Progenitor cell of endocrine pancreas (in vitro differentiated cells): ENCODE results near the gene PDE7B. TPM values are rescaled to one million over a fixed set of nuclear protein-coding genes. Genes with fewer than 3 reads are reported as not detected.

Source experiments
- DNase-seq: peaks from one replicate; pipeline ENCODE4 v3.0.0; 2021; ENCODE audit warnings: low spot score; ENCODE audit not compliant: unreplicated experiment
- H3K27ac Mint-ChIP-seq: 2 replicates; pipeline ENCODE4 v1.8.0; 2021; ENCODE audit warnings: mild to moderate bottlenecking, moderate library complexity, mixed read lengths
- H3K27me3 Mint-ChIP-seq: 2 replicates; pipeline ENCODE4 v1.8.0; 2021; ENCODE audit warnings: mixed read lengths
- H3K36me3 Mint-ChIP-seq: 2 replicates; pipeline ENCODE4 v1.8.0; 2022; ENCODE audit warnings: mixed read lengths; ENCODE audit not compliant: insufficient read depth
- H3K4me1 Mint-ChIP-seq: 2 replicates; pipeline ENCODE4 v1.8.0; 2021; ENCODE audit warnings: low read depth, mixed read lengths
- H3K4me3 Mint-ChIP-seq: 2 replicates; pipeline ENCODE4 v1.8.0; 2021; ENCODE audit warnings: low read depth, mild to moderate bottlenecking, moderate library complexity, mixed read lengths
- H3K9me3 Mint-ChIP-seq: 2 replicates; pipeline ENCODE4 v1.8.0; 2021; ENCODE audit warnings: low read depth, mixed read lengths
- CTCF ChIP-seq: fragments of 200-600 bp; sonication (generic); IDR thresholded peaks from one replicate; pipeline ENCODE4 v1.5.0; 2021; ENCODE audit warnings: antibody characterized with exemption, mild to moderate bottlenecking; ENCODE audit not compliant: unreplicated experiment
- total RNA-seq: library from RNA; stranded (reverse); gene quantifications from 2 replicates; pipeline ENCODE4 v1.2.1, GENCODE V29; 2021

Gene PDE7B
- total RNA-seq, 1 donor from 2014 or later = 0.07 TPM

GRCh38 chr6:135890876-135891275 lies 39.4 kb downstream of the PDE7B start:
- H3K9me3 Mint-ChIP-seq = no peaks in the 10 kb centered on the region
- H3K4me3 Mint-ChIP-seq = no peak overlapping the region
- peaks cover 2% of the 10 kb centered on the region for H3K4me1 Mint-ChIP-seq

GRCh38 chr6:135891710-135892109 lies 40.2 kb downstream of the PDE7B start:
- Mint-ChIP-seq H3K4me1 (peaks cover 2% of the 10 kb centered on the region), H3K4me3 (no peak overlapping the region)

More at GRCh38 chr6:135890876-135891275, 39.4 kb downstream of the PDE7B start:
- Mint-ChIP-seq H3K27ac (no peak overlapping the region), H3K27me3 (no peaks in the 10 kb centered on the region), H3K36me3 (no peaks in the 10 kb centered on the region)
- TF ChIP-seq CTCF = no peak
- DNase-seq = no peak

GRCh38 chr6:135895231-135895911 lies 43.9 kb downstream of the PDE7B start:
- TF ChIP-seq CTCF = no peak
- Mint-ChIP-seq H3K4me3 (no peak overlapping the region), H3K9me3 (no peaks in the 10 kb centered on the region), H3K27ac (no peak overlapping the region), H3K27me3 (no peaks in the 10 kb centered on the region), H3K4me1 (no peaks in the 10 kb centered on the region), H3K36me3 (no peaks in the 10 kb centered on the region)
- no peak for DNase-seq

More at GRCh38 chr6:135891710-135892109, 40.2 kb downstream of the PDE7B start:
- H3K27ac Mint-ChIP-seq = no peak overlapping the region
- H3K27me3 Mint-ChIP-seq = no peaks in the 10 kb centered on the region
- no peaks in the 10 kb centered on the region for H3K36me3 Mint-ChIP-seq
- DNase-seq = no peak
- no peak for TF ChIP-seq CTCF
- H3K9me3 Mint-ChIP-seq = no peaks in the 10 kb centered on the region

- Mint-ChIP-seq H3K9me3 (no peaks in the 10 kb centered on the region), H3K4me3 (no peak overlapping the region), H3K27ac (no peak overlapping the region), H3K4me1 (peaks cover 2% of the 10 kb centered on the region), H3K36me3 (no peaks in the 10 kb centered on the region), H3K27me3 (no peaks in the 10 kb centered on the region)
- no peak for TF ChIP-seq CTCF
- no peak for DNase-seq
Measured at GRCh38 chr6:135897087-135897486, 45.6 kb downstream of the PDE7B start.

- H3K27ac Mint-ChIP-seq = no peak overlapping the region
- no peaks in the 10 kb centered on the region for H3K9me3 Mint-ChIP-seq
- peaks cover 19% of the 10 kb centered on the region for H3K4me1 Mint-ChIP-seq
- no peaks in the 10 kb centered on the region for H3K27me3 Mint-ChIP-seq
- no peak overlapping the region for H3K4me3 Mint-ChIP-seq
- DNase-seq = no peak
- no peaks in the 10 kb centered on the region for H3K36me3 Mint-ChIP-seq
- no peak for TF ChIP-seq CTCF
Measured at GRCh38 chr6:135901774-135902524, 50.4 kb downstream of the PDE7B start.
